GM10266 (cell line): ENCODE results near the gene MRPL52.
"Not testable (repeated sequence)": the region's sequence is repeated elsewhere in the genome, so short reads cannot be mapped to it uniquely, and the experiment has no call there.

Source experiments
- DNase-seq: peaks from one replicate; pipeline ENCODE4 v3.0.0; 2012; ENCODE audit errors: extremely low spot score
- CTCF ChIP-seq: IDR thresholded peaks from 2 replicates; pipeline ENCODE4 v1.5.1; 2012; ENCODE audit warnings: mild to moderate bottlenecking, low read depth; ENCODE audit not compliant: control insufficient read depth, insufficient read depth; ENCODE audit errors: missing control alignments

The MRPL52 gene

GRCh38 chr14:22802860-22803686 is 26.6 kb upstream of the MRPL52 start:
- TF ChIP-seq CTCF = no peak
- DNase-seq = no peak

DNA sequence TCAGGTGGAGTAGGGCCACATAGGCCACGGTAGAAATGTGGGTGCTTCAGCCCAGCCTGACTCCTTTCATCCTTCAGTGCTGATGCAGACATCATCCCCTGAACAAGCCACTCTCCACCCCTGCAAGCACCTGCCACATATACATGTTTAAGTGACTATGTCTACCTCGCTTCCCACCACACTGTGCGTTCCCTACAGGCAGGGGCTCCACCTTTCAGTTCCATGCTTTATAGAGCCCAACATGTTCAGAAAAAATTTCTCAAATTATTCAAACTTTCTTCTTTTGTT is 26.1 kb upstream of the MRPL52 start:
- no peak for TF ChIP-seq CTCF
- DNase-seq = no peak

DNA sequence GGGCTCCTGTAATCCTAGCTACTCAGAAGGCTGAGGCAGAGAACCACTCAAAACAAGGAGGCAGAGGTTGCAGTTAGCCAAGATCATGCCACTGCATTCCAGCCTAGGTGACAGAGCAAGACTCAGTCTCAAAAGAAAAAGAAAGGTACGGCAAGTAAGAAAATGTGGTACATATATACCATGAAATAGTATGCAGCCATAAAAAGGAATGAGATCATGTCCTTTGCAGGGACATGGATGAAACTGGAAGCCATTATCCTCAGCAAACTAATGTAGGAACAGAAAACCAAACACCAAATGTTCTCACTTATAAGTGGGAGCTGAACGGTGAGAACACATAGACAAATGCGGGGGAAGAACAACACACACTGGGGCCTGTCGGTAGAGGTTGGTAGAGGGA is 24.5 kb upstream of the MRPL52 start:
- DNase-seq = not testable (repeated sequence)

GRCh38 chr14:22807432-22808087 is 22.1 kb upstream of the MRPL52 start:
- no peak for DNase-seq
- TF ChIP-seq CTCF = no peak

- no peak for TF ChIP-seq CTCF
- no peak for DNase-seq
Observed at GRCh38 chr14:22808388-22809209, 21.1 kb upstream of the MRPL52 start.

- TF ChIP-seq CTCF = no peak
- no peak for DNase-seq
Observed at GRCh38 chr14:22811722-22812121, 18.0 kb upstream of the MRPL52 start.

DNA sequence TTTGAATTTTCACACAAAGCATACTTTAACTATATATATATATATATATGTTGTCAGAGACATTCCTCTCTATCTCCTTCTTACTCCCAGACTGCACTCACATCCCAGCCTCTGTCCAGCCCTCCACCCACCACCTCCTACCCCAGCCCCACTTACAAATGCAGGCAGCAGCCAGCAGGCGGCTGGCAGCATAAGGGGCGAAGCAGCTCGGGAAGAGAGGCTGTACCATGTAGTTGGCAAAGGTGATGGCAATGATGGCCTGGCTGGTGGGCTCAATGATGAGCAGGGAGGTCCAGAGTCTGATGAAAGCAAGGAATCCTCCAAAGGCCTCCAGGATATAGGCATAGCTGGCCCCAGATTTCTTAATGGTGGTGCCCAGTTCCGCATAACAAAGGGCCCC is 16.9 kb upstream of the MRPL52 start:
- DNase-seq = no peak
- no peak for TF ChIP-seq CTCF
